SK-N-SH treated with all-trans-retinoic acid at 6 μM for 48 hours (cell line): ENCODE measurements around the gene KMT2B.

Experiments used
- ATAC-seq: fragments of 200-7000 bp; cut with Tn5 transposase; 3 replicates; pipeline ENCODE4 v1.9.1; 2020; ENCODE audit warnings: mild to moderate bottlenecking, moderate library complexity
- ARNTL ChIP-seq: fragments of 450-650 bp; formaldehyde crosslinking; IDR thresholded peaks from 2 replicates; pipeline ENCODE4 v1.5.0; 2020; ENCODE audit warnings: low read depth, mild to moderate bottlenecking, moderate library complexity, borderline replicate concordance
- BACH2 ChIP-seq: fragments of 250-450 bp; sonication (Bioruptor Pico); IDR thresholded peaks from 2 replicates; pipeline ENCODE4 v1.9.0; 2021; ENCODE audit warnings: mild to moderate bottlenecking, borderline replicate concordance
- CREB5 ChIP-seq: fragments of 250-450 bp; sonication (Bioruptor Pico); IDR thresholded peaks from 2 replicates; pipeline ENCODE4 v1.5.1; 2020; ENCODE audit warnings: low read depth, mild to moderate bottlenecking, moderate library complexity
- CSDC2 ChIP-seq: fragments of 250-450 bp; sonication (Bioruptor Pico); IDR thresholded peaks from 2 replicates; pipeline ENCODE4 v1.5.0; 2020; ENCODE audit warnings: mild to moderate bottlenecking, moderate library complexity
- ESRRG ChIP-seq: fragments of 250-450 bp; sonication (Bioruptor Pico); IDR thresholded peaks from 2 replicates; pipeline ENCODE4 v1.6.1; 2021; ENCODE audit warnings: mild to moderate bottlenecking
- GLIS3 ChIP-seq: fragments of 250-450 bp; sonication (Bioruptor Pico); IDR thresholded peaks from 2 replicates; pipeline ENCODE4 v1.5.0; 2020; ENCODE audit warnings: mild to moderate bottlenecking, moderate library complexity
- ISL1 ChIP-seq: fragments of 250-450 bp; sonication (Bioruptor Pico); IDR thresholded peaks from 2 replicates; pipeline ENCODE4 v2.1.2; 2022; ENCODE audit warnings: mild to moderate bottlenecking, moderate library complexity
- PATZ1 ChIP-seq: fragments of 250-450 bp; sonication (Bioruptor Pico); IDR thresholded peaks from 2 replicates; pipeline ENCODE4 v1.8.0; 2020; ENCODE audit warnings: mild to moderate bottlenecking, moderate library complexity, borderline replicate concordance
- POU6F1 ChIP-seq: fragments of 250-450 bp; sonication (Bioruptor Pico); IDR thresholded peaks from 2 replicates; pipeline ENCODE4 v1.8.0; 2021; ENCODE audit warnings: low read depth, mild to moderate bottlenecking, moderate library complexity, borderline replicate concordance
- PPARA ChIP-seq: fragments of 250-450 bp; sonication (Bioruptor Pico); IDR thresholded peaks from 2 replicates; pipeline ENCODE4 v1.5.0; 2020; ENCODE audit warnings: mild to moderate bottlenecking, borderline replicate concordance
- RARB ChIP-seq: fragments of 250-450 bp; sonication (Bioruptor Pico); IDR thresholded peaks from 2 replicates; pipeline ENCODE4 v1.8.0; 2021; ENCODE audit warnings: mild to moderate bottlenecking, moderate library complexity
- TCF4 ChIP-seq: fragments of 250-450 bp; sonication (Bioruptor Pico); IDR thresholded peaks from 2 replicates; pipeline ENCODE4 v1.8.0; 2021; ENCODE audit warnings: mild to moderate bottlenecking, moderate library complexity, borderline replicate concordance
- TOX ChIP-seq: fragments of 250-450 bp; sonication (Bioruptor Pico); IDR thresholded peaks from 2 replicates; pipeline ENCODE4 v1.8.0; 2021; ENCODE audit warnings: mild to moderate bottlenecking, moderate library complexity, borderline replicate concordance
- TSHZ2 ChIP-seq: fragments of 250-450 bp; sonication (Bioruptor Pico); IDR thresholded peaks from 2 replicates; pipeline ENCODE4 v1.5.0; 2020; ENCODE audit warnings: mild to moderate bottlenecking, moderate library complexity
- ZC3H10 ChIP-seq: fragments of 250-450 bp; sonication (Bioruptor Pico); IDR thresholded peaks from 2 replicates; pipeline ENCODE4 v1.5.1; 2021; ENCODE audit warnings: mild to moderate bottlenecking, moderate library complexity
- ZFP3 ChIP-seq: fragments of 250-450 bp; sonication (Bioruptor Pico); IDR thresholded peaks from 2 replicates; pipeline ENCODE4 v1.5.0; 2020; ENCODE audit warnings: mild to moderate bottlenecking, moderate library complexity
- ZFP30 ChIP-seq: fragments of 450-650 bp; formaldehyde crosslinking; IDR thresholded peaks from 2 replicates; pipeline ENCODE4 v1.5.0; 2022; ENCODE audit warnings: mild to moderate bottlenecking, moderate library complexity
- ZNF565 ChIP-seq: fragments of 450-650 bp; formaldehyde crosslinking; conservative IDR thresholded peaks from 2 replicates; pipeline ENCODE4 v1.5.0; 2020; ENCODE audit warnings: low read depth, mild to moderate bottlenecking, moderate library complexity
- ZNF70 ChIP-seq: fragments of 450-650 bp; formaldehyde crosslinking; IDR thresholded peaks from 2 replicates; pipeline ENCODE4 v1.5.0; 2020; ENCODE audit warnings: mild to moderate bottlenecking, moderate library complexity
- ZNF8 ChIP-seq: fragments of 450-650 bp; formaldehyde crosslinking; IDR thresholded peaks from 2 replicates; pipeline ENCODE4 v1.5.0; 2020; ENCODE audit warnings: mild to moderate bottlenecking, moderate library complexity

KMT2B gene

DNA sequence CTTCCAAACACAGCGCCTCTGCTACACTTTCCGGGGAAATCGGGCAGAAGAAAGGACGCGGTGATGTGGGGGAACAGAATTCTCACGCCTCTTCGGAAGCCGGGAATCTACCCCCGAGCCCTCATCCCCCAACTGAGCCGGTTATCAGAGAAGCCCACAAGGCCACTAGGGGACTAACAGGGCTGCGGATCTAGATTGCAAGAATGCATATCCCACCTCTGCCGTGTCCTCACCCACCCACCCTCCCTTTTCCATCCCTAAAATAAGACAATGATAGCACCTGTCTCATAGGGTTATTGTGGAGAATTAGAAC is 23.4 kb downstream of the KMT2B start:
- no peak for ATAC-seq
- no peak for TF ChIP-seq POU6F1 (CRISPR knock-in tag)
- TF ChIP-seq ZNF8: no peak
- no peak for TF ChIP-seq CREB5
- no peak for TF ChIP-seq PATZ1 (CRISPR knock-in tag)
- no peak for TF ChIP-seq TSHZ2 (CRISPR knock-in tag)
- no peak for TF ChIP-seq ZNF70 (CRISPR knock-in tag)
- no peak for TF ChIP-seq ESRRG (CRISPR knock-in tag)
- no peak for TF ChIP-seq TOX (CRISPR knock-in tag)
- no peak for TF ChIP-seq ISL1

- TF ChIP-seq ZFP3 (CRISPR knock-in tag) (no peak), ZNF8 (no peak), CSDC2 (CRISPR knock-in tag) (no peak), ISL1 (no peak), TCF4 (CRISPR knock-in tag) (no peak)
- no peak for ATAC-seq
Observed at GRCh38 chr19:35742121-35742724, 24.4 kb downstream of the KMT2B start, which contains the start of gene IGFLR1. Gene IGFLR1, minus strand, starts transcription at chr19:35742452. Its CDS starts 1,272 bp downstream, at chr19:35741180.

DNA sequence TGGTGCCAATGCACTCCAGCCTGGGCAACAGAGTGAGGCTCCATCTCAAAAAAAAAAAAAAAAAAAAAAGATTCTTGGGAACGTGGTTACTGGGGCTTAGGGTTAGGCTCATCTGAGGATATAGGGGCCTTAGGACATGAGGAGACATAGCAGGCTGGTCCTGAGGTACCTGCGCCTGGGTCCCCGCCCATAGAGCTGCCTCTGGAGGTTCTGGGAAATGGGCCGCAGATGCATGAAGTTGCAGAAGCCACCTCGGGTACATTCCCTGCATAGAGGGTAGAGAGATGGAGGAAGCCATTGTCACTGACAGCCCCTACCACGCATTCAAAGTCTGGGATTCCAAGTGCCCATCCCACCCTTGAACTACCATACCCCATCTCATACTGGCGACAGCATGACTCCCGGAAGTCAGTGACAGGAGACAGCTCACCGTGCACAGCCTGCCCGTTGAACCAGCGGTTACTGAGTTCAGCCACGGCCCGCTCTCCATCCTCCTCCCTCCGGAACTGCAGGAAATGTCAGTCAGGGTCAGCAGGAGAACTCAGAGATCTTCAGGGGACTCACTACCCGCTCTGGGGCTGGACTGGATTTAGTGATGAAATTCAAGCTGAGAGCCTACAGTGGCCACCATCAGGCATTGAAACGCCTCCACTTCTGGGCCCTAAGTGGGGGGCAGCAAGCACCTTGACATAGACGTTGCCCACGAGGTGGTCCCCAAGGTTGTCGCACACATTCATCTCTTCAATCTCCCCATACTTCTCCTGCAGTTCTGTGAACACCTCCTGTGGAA is 26.0 kb downstream of the KMT2B start:
- TF ChIP-seq RARB (CRISPR knock-in tag): no peak
- TF ChIP-seq ZC3H10 (CRISPR knock-in tag): no peak
- TF ChIP-seq ZNF70 (CRISPR knock-in tag): no peak
- no peak for TF ChIP-seq ZNF565 (CRISPR knock-in tag)
- TF ChIP-seq ZNF8: no peak
- TF ChIP-seq ZFP3 (CRISPR knock-in tag): no peak
- TF ChIP-seq ARNTL (CRISPR knock-in tag): no peak
- TF ChIP-seq PPARA (CRISPR knock-in tag): no peak
- TF ChIP-seq CSDC2 (CRISPR knock-in tag): no peak
- TF ChIP-seq ZFP30 (CRISPR knock-in tag): no peak
- no peak for TF ChIP-seq CREB5
- TF ChIP-seq TOX (CRISPR knock-in tag): no peak
- no peak for TF ChIP-seq POU6F1 (CRISPR knock-in tag)
- TF ChIP-seq TCF4 (CRISPR knock-in tag): no peak
- TF ChIP-seq ESRRG (CRISPR knock-in tag): no peak
- TF ChIP-seq BACH2 (CRISPR knock-in tag): no peak
- no peak for TF ChIP-seq TSHZ2 (CRISPR knock-in tag)
- no peak for TF ChIP-seq GLIS3 (CRISPR knock-in tag)
- TF ChIP-seq ISL1: no peak
- no peak for ATAC-seq
